ENCODE results near the gene SRSF11.
"Not testable (repeated sequence)": the region's sequence is repeated elsewhere in the genome, so short reads cannot be mapped to it uniquely, and the experiment has no call there.

The SRSF11 gene

DNA sequence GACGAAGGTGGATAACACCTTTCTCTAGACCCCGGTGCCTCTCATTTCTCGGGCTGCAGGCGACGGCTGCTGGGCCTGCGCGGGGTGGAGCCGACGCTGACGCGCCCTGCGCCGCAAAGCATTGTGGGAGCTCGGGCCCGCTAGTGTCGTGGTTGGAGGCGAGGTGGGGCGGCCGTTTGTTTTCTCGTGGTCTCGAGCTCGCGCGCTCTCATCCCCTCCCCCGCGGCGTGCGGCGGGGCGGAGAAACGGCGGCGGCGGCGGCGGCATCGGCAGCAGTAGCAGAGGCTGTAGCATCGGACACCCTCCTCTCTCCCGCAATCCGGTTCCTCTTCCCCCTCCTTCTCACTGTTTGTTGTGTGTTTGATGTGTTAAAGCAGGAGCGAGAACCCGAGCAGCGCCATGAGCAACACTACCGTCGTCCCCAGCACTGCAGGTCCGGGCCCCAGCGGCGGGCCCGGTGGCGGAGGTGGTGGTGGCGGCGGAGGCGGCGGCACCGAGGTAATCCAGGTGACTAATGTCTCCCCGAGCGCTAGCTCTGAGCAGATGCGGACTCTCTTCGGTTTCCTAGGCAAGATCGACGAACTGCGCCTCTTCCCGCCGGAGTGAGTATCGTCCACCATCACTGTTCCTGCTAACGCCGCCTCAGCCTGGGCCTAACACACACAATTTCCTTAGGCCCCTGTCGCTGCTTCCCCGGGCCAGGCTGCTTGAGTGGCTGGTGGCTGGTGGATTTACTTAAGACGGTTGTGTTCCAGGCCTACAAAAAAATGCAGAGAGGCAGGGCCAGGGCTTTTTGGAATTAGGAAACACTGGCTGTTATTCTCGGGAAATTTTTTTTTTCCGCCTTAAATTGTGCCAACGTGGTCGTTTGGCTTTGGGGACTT, at the start of gene SRSF11:
SRSF11 (plus strand) TSS at position 143 of the 884 bp plus-strand sequence; CDS start at position 400, 257 bp downstream.
- DNase-seq = peak; percentile 94 to 98 (median 97)

DNA sequence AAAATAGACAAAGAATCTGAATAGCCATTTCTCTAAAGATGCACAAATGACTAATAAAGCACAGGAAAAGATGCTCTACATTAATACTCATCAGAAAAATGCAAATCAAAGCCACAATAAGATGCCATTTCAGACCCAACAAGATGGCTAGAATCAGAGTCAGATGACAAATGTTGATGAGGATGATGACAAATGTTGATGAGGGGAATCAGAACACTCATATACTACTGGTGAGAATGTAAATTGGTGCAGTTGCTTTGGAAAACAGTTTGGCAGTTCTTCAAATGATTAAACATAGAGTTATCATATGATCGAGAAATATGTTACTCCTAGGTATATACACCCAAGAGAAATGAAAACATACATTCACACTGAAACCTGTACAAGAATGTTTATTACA, 49.7 kb upstream of the SRSF11 start:
- peak in 1 of 3 donors; percentile 22 for DNase-seq

- DNase-seq = peak; percentile 59 to 76 (median 68)
Measured at GRCh38 chr1:70185181-70185580, 36.0 kb upstream of the SRSF11 start.

DNA sequence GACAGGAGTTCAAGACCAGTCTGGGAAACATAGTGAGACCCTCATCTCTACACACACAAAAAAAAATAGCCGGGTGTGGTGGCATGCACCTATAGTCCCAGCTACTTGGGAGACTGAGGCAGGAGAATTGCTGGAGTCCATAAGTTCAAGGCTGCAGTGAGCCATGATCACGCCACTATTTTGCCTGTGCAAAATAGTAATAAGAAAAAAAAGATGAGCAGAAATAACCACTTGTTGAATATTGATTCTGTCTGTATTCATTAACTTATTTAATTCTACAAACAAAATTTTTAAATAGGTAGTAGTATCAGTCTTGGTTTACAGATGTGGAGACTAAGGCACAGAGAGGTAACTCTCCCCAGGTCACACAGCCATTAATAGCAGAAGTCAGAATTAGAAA, 32.7 kb upstream of the SRSF11 start:
- DNase-seq = no peak

GRCh38 chr1:70190180-70190579, 31.0 kb upstream of the SRSF11 start:
- DNase-seq = no peak

GRCh38 chr1:70192446-70192845, 28.7 kb upstream of the SRSF11 start:
- not testable (repeated sequence) for DNase-seq

- no peak for DNase-seq
Measured at GRCh38 chr1:70194601-70195000, 26.6 kb upstream of the SRSF11 start.

DNA sequence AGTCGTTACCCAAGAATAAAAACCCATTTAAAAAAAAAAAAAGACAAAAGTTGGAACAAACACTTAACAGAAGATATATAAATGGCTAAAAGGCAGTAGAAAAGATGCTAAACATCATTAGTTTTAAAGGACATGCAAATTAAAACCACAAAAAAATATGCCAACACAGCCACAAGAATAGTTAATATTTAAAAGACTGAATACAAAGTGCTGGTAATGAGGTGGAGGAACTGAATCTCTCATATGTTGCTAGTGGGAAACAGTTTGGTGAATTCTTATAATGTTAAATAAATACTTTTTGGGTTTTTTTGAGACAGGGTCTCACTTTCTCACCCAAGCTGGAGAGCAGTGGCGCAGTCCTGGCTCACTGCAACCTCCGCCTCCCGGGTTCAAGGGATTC, 25.8 kb upstream of the SRSF11 start:
- DNase-seq = no peak

- no peak for DNase-seq
Measured at GRCh38 chr1:70196333-70196732, 24.8 kb upstream of the SRSF11 start.

DNA sequence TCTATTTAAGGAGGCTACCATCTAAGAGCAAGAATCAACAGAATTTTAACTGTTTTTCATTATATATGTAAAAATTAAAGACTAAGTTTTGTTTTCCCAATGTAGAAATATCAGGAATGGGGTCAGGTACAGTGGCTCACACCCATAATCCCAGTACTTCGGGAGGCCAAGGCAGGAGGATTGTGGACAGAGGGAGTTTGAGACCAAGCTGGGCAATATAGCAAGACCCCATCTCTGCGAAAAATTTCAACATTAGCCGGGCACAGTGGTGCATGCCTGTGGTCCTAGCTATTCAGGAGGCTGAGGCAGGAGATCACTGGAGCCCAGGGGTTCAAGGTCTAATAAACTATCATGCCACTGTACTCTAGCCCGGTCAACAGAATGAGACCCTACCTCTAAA, 21.1 kb upstream of the SRSF11 start:
- no peak for DNase-seq

DNA sequence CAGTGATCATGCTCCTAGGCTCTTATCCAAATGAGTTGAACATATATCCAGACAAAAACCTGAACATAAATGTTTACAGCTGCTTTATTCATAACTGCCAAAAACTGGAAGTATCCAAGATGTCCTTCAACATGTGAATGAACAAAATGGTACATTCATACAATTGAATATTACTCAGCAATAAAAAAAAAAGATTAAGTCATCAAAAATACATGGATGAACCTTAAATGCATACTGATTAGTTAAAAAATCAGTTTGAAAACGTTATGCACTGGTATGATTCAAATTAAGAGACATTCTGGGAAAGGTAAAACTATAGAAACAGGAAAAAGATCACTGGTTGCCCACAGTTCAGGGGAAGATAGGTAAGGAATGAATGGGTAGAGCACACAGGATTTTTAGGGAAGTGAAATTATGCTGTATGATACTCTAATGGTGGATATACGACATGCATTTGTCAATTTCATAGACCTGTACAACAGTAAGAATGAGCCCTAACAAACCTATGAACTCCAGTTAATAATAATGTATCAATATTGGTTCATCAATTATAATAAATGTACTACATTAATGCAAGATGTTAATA, 18.9 kb upstream of the SRSF11 start:
- DNase-seq = no peak

DNA sequence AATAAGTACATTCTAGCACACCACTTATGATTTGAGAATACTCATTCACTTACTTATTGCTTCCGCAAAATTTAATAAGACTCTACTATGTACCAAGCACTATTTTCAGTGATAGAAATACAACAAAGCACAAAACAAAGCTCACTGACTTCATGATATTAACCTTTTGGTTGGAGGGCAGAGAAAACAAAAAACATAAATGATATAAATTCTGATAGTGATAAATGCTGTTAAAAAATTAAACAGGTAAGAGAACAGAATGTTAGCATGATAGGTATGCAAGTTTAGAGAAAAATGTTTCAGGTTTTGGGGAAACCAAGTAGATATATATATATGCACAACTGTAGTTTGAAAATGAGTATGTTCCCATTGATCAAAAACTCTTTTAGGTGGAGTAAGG, 17.0 kb upstream of the SRSF11 start:
- DNase-seq = no peak

- no peak for DNase-seq
Measured at GRCh38 chr1:70204600-70204999, 16.6 kb upstream of the SRSF11 start.

- DNase-seq = peak; percentile 63 to 68 (median 66)
Measured at GRCh38 chr1:70205071-70205433, 16.1 kb upstream of the SRSF11 start.

GRCh38 chr1:70205434-70206118, 15.6 kb upstream of the SRSF11 start, which contains the start of gene LRRC40:
Gene LRRC40 (minus strand): TSS chr1:70205579. CDS start chr1:70205540, 39 bp downstream.
- DNase-seq = peak; percentile 97 to 99 (median 98)

DNA sequence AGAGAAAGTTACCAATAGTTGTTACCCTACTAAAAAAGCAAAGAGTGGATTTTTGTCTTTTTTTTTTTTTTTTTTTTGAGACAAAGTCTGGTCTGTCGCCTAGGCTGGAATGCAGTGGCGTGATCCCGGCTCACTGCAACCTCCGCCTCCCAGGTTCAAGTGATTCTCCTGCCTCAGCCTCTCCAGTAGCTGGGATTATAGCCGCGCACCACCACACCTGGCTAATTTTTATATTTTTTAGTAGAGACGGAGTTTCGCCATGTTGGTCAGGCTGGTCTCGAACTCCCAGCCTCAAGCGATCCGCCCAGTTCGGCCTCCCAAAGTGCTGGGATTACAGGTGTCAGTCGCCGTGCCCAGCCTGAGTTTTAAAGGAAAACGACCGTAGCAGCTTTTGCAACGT, 14.3 kb upstream of the SRSF11 start:
- DNase-seq = not testable (repeated sequence)

DNA sequence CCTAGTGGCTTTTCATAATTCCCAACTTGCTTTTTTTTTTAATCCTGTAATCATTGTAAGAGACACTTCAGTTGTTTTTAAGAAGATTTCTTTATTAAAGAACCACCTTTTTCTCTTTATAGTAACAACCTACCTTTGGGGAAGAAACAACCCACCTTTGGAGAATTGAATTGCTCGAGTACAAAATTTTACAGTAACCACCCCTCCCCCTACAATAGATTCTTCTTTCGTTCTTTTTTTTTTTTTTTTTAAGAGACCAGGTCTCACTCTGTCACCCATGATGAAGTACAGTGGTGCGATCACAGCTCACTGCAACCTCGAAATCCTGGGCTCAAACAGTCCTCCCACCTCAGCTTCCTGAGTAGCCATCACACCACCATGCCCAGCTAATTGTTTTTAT, 13.7 kb upstream of the SRSF11 start:
- no peak for DNase-seq

GRCh38 chr1:70208292-70208691, 12.9 kb upstream of the SRSF11 start:
- no peak for DNase-seq

DNA sequence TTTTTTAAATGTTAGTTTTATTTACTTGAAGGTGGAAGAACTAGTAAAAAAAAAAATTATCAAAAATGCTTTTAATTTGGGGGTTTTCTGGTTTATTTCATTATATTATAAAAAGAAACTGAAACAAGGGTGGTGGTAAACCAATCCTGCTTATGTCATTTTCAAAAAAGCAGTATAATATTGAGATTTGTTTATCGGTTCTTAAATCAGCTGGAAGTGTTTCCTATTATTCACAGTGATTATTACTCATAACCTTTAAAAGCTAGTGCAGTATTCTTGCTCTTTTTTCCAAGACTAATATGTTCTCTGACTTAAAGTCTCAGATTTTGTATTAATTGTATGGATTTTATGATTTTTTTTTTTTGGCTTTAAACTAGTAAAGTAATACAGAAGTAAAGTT, 10.4 kb upstream of the SRSF11 start:
- peak in 2 of 3 donors; percentile 20 to 35 for DNase-seq

DNA sequence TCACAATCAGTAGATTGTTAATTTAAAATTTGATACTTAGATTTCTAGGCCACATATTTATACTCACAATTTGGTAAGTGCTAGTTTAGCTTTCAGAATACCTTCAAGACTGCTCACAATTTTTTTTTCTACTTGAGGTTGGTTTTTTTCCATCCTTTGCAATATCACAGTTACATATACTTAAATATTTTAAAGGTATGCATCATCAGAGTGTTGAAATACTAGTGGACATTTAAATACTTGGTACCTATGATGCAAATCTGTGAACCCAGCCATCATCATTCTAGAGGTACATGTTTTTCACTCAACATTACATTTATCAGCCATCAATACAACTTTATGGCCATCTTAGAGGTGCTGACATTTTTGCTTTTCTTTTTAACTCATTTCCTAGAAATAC, 9.6 kb upstream of the SRSF11 start:
- no peak for DNase-seq

DNA sequence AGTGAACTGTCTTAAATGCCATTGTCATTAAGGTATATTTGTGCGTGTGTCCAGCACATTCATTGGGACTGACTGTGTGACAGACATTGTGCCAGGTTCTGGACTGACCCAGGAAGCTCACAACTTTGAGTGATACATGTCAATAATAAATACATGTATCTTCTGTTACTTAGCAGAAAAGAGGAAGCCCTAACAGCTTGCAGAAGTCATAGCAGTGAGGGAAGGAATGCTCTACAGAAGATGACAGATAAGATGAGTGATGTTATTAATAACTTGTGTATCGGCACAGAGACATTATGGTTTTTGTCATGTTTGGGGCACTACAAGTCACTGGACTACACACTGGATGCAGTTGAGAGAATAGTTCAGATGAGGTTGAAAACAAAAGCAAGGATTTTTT, 1.2 kb upstream of the SRSF11 start:
- DNase-seq = peak; percentile 22 to 56 (median 51)

GRCh38 chr1:70220517-70221237, 503 bp upstream of the SRSF11 start:
- DNase-seq = no peak

DNA sequence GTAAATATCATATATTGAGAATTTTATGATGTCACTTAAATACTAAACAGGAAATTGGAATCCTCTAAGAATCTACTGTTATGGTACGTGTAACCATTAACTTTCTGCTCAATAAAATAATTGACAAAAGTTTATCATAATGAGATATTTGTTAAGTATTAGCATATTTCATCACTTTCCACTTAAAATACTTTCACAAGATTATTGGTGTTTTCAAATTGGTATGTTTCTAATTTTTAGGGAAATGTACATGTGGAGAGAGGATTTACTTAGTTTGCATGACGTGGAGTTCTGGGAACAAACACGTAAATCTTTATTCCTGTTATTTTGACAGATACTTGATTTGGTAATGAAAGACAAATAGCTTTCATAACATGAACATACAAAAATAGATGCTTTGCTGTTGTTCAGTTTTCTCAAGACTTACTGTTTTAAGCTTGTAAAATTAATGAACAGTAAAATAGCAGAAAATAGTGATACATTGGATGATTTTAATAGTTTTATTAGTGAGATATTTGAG, 1.6 kb downstream of the SRSF11 start:
- DNase-seq = peak in 2 of 3 donors; percentile 18 to 45
